IMR-90 (cell line): Measurements from ENCODE around the gene FAM133A. TPM values are rescaled to one million over a fixed set of nuclear protein-coding genes. Genes with fewer than 3 reads are reported as not detected.

Experiments
- ATAC-seq: fragments of 200-7000 bp; cut with Tn5 transposase; 2 replicates; pipeline ENCODE4 v1.9.1; 2020; ENCODE audit warnings: low read depth, mild to moderate bottlenecking, moderate library complexity
- BruUV-seq: library from RNA; stranded (reverse); fragments of 400-500 nt; replicated peaks from 2 replicates; lab custom pipeline; 2021; lab: Mats Ljungman, UMichigan
- CTCF ChIA-PET: fragments of 300-600 bp; formaldehyde crosslinking; extraction: SDS; loops from one replicate; lab custom pipeline; 2021; ENCODE audit warnings: antibody characterized with exemption; lab: Yijun Ruan, JAX
- POLR2A ChIA-PET: fragments of 300-600 bp; sonication (Branson Sonifier 250); formaldehyde crosslinking; loops from one replicate; lab custom pipeline; 2022; ENCODE audit warnings: antibody characterized with exemption; ENCODE audit not compliant: unreplicated experiment; lab: Charles Lee
- DNase-seq: peaks from one replicate; pipeline ENCODE4 v3.0.0; 2013
- H2AFZ ChIP-seq: replicated peaks from 2 replicates; pipeline ENCODE3; 2013; ENCODE audit warnings: low read length, mild to moderate bottlenecking; ENCODE audit not compliant: poor library complexity
- H2AK5ac ChIP-seq: 2 replicates; pipeline ENCODE4 v1.6.1; 2013; ENCODE audit warnings: low read depth, low read length, inconsistent platforms
- H2AK9ac ChIP-seq: replicated peaks from 2 replicates; pipeline ENCODE3; 2013; ENCODE audit warnings: mild to moderate bottlenecking, low read depth, low read length, moderate library complexity; ENCODE audit not compliant: poor library complexity
- H2BK120ac ChIP-seq: 2 replicates; pipeline ENCODE4 v1.6.1; 2013; ENCODE audit warnings: low read depth, low read length, inconsistent platforms
- H2BK15ac ChIP-seq: 3 replicates; pipeline ENCODE4 v1.6.1; 2013; ENCODE audit warnings: low read depth, low read length, inconsistent platforms
- H2BK20ac ChIP-seq: 2 replicates; pipeline ENCODE4 v1.6.1; 2013; ENCODE audit warnings: low read depth, mild to moderate bottlenecking, inconsistent platforms, low read length, moderate library complexity
- H2BK5ac ChIP-seq: 2 replicates; pipeline ENCODE4 v1.6.1; 2013; ENCODE audit warnings: mild to moderate bottlenecking, low read depth, low read length, inconsistent platforms; ENCODE audit not compliant: poor library complexity, severe bottlenecking
- H3K14ac ChIP-seq: replicated peaks from 2 replicates; pipeline ENCODE4 v1.6.1; 2013; ENCODE audit warnings: low read depth, low read length, inconsistent platforms
- H3K18ac ChIP-seq: 2 replicates; pipeline ENCODE4 v1.6.1; 2013; ENCODE audit warnings: low read depth, low read length, control low read depth
- H3K23ac ChIP-seq: 2 replicates; pipeline ENCODE4 v1.6.1; 2013; ENCODE audit warnings: low read depth, low read length, inconsistent platforms
- H3K27ac ChIP-seq: 2 replicates; pipeline ENCODE4 v1.5.1; 2013; ENCODE audit warnings: mild to moderate bottlenecking, control low read depth, low read length; ENCODE audit not compliant: insufficient read depth
- H3K27me3 ChIP-seq: 2 replicates; pipeline ENCODE4 v1.6.1; 2013; ENCODE audit warnings: low read length; ENCODE audit not compliant: control insufficient read depth, insufficient read depth
- H3K36me3 ChIP-seq: 2 replicates; pipeline ENCODE4 v1.6.1; 2013; ENCODE audit warnings: low read length, mixed read lengths; ENCODE audit not compliant: control insufficient read depth, insufficient read depth
- H3K4ac ChIP-seq: 2 replicates; pipeline ENCODE4 v1.6.1; 2013; ENCODE audit warnings: low read depth, low read length, inconsistent platforms
- H3K4me1 ChIP-seq: 2 replicates; pipeline ENCODE4 v1.6.1; 2013; ENCODE audit warnings: low read length, mixed read lengths; ENCODE audit not compliant: control insufficient read depth, insufficient read depth
- H3K4me2 ChIP-seq: 2 replicates; pipeline ENCODE4 v1.6.1; 2013; ENCODE audit warnings: low read depth, mild to moderate bottlenecking, control low read depth, low read length, moderate library complexity
- H3K4me3 ChIP-seq: 2 replicates; pipeline ENCODE4 v1.5.1; 2013; ENCODE audit warnings: low read depth, mild to moderate bottlenecking, control low read depth, low read length, moderate library complexity; ENCODE audit not compliant: insufficient read depth
- H3K56ac ChIP-seq: 2 replicates; pipeline ENCODE4 v1.6.1; 2013; ENCODE audit warnings: low read length, inconsistent platforms; ENCODE audit not compliant: insufficient read depth; ENCODE audit errors: extremely low read depth
- H3K79me1 ChIP-seq, 2 experiments: 2 replicates each; pipeline ENCODE4 v1.6.1; 2013; ENCODE audit warnings: low read length in 2 of 2, inconsistent platforms in 1 of 2, low read depth in 1 of 2
- H3K9ac ChIP-seq: 2 replicates; pipeline ENCODE4 v1.6.1; 2013; ENCODE audit warnings: low read depth, low read length, control low read depth
- H3K9me1 ChIP-seq: 2 replicates; pipeline ENCODE4 v1.6.1; 2013; ENCODE audit warnings: low read length, inconsistent platforms; ENCODE audit not compliant: insufficient read depth
- H3K9me3 ChIP-seq: 2 replicates; pipeline ENCODE4 v1.6.1; 2013; ENCODE audit warnings: low read length; ENCODE audit not compliant: control insufficient read depth, insufficient read depth
- H4K20me1 ChIP-seq: 2 replicates; pipeline ENCODE4 v1.6.1; 2013; ENCODE audit warnings: low read length, inconsistent platforms; ENCODE audit not compliant: insufficient read depth
- H4K5ac ChIP-seq: 2 replicates; pipeline ENCODE4 v1.6.1; 2013; ENCODE audit warnings: mild to moderate bottlenecking, low read depth, low read length, control low read depth
- H4K8ac ChIP-seq, 2 experiments: 2 replicates each; pipeline ENCODE4 v1.6.1; 2013; ENCODE audit warnings: low read depth in 2 of 2, low read length in 2 of 2, control low read depth in 1 of 2, inconsistent platforms in 1 of 2
- H4K91ac ChIP-seq: 2 replicates; pipeline ENCODE4 v1.6.1; 2013; ENCODE audit warnings: low read depth, low read length, inconsistent platforms; ENCODE audit not compliant: insufficient read depth
- BHLHE40 ChIP-seq: fragments of 150-350 bp; IDR thresholded peaks from 2 replicates; pipeline ENCODE4 v1.6.1; 2016; ENCODE audit warnings: mild to moderate bottlenecking, low read depth, low read length
- CHD1 ChIP-seq: IDR thresholded peaks from 2 replicates; pipeline ENCODE4 v1.6.1; 2012; ENCODE audit warnings: low read depth, low read length, improper control_type of control experiment
- FOS ChIP-seq: fragments of 150-350 bp; IDR thresholded peaks from 2 replicates; pipeline ENCODE4 v1.6.1; 2016; ENCODE audit warnings: low read depth, low read length
- MAFK ChIP-seq: IDR thresholded peaks from 2 replicates; pipeline ENCODE4 v1.6.1; 2012; ENCODE audit warnings: low read depth, low read length, improper control_type of control experiment
- MAZ ChIP-seq: IDR thresholded peaks from 2 replicates; pipeline ENCODE4 v1.6.1; 2012; ENCODE audit warnings: low read depth, mild to moderate bottlenecking, low read length, improper control_type of control experiment, moderate library complexity, borderline replicate concordance
- RAD21 ChIP-seq: IDR thresholded peaks from 2 replicates; pipeline ENCODE4 v1.6.1; 2012; ENCODE audit warnings: low read length, improper control_type of control experiment
- RCOR1 ChIP-seq: IDR thresholded peaks from 2 replicates; pipeline ENCODE4 v1.6.1; 2012; ENCODE audit warnings: mild to moderate bottlenecking, low read length, improper control_type of control experiment; ENCODE audit not compliant: insufficient replicate concordance
- RFX5 ChIP-seq: IDR thresholded peaks from 2 replicates; pipeline ENCODE4 v1.8.0; 2012; ENCODE audit warnings: low read depth, mild to moderate bottlenecking, low read length, moderate library complexity
- USF2 ChIP-seq: fragments of 150-350 bp; IDR thresholded peaks from 2 replicates; pipeline ENCODE4 v1.6.1; 2017; ENCODE audit warnings: mild to moderate bottlenecking, antibody characterized with exemption, low read length, low read depth
- dilution Hi-C: fragments of 300-500 bp; cut with HindIII; formaldehyde crosslinking; loops from one replicate; pipeline ENCODE4 v1.14.3; 2018; ENCODE audit warnings: low sequenced_read_pairs; ENCODE audit not compliant: unreplicated experiment
- in situ Hi-C: fragments of 300-500 bp; cut with MboI; formaldehyde crosslinking; loops from 3 replicates; pipeline ENCODE4 v1.14.3; 2019; ENCODE audit warnings: low sequenced_read_pairs, inconsistent platforms, mixed read lengths
- intact Hi-C: fragments of 100-400 bp; cut with micrococcal nuclease; formaldehyde crosslinking; loops from 2 replicates; pipeline ENCODE4 v1.10.0; 2022
- polyA plus RNA-seq, 3 experiments: library from polyadenylated mRNA; depleted of rRNA; stranded (reverse); fragments of >200 nt; gene quantifications; 2 replicates each; pipeline ENCODE4 v1.2.3, GENCODE V29; 2012; ENCODE audit warnings: low replicate concordance in 1 of 3
- total RNA-seq: library from RNA; depleted of rRNA; stranded (reverse); fragments of >200 nt; gene quantifications from 2 replicates; pipeline ENCODE4 v1.2.3, GENCODE V29; 2012

The FAM133A gene
- total and polyA plus RNA-seq, 2 of the 4 experiments (the other 2 are of a cell fraction): under 0.01 TPM; not detected in 1

GRCh38 chrX:93741811-93742210 is 67.8 kb downstream of the FAM133A start:
- Histone ChIP-seq H2BK120ac (no peak overlapping the region), H3K9me1 (no peaks in the 10 kb centered on the region), H4K5ac (no peak overlapping the region), H2AK9ac (no peak overlapping the region), H3K14ac (no peak overlapping the region), H3K9me3 (no peaks in the 10 kb centered on the region; the same call in 1 of the 2 replicates), H3K4ac (no peak overlapping the region), H2AFZ (no peak overlapping the region), H3K79me1 (no peaks in the 10 kb centered on the region), H2BK20ac (no peak overlapping the region), H3K56ac (no peak overlapping the region), H4K8ac (no peak overlapping the region), H2BK5ac (no peak overlapping the region), H3K4me2 (no peak overlapping the region), H4K91ac (no peak overlapping the region), H3K36me3 (no peaks in the 10 kb centered on the region), H3K23ac (no peak overlapping the region), H3K9ac (no peak overlapping the region), H3K4me1 (no peaks in the 10 kb centered on the region), H3K4me3 (no peak overlapping the region), H2AK5ac (no peak overlapping the region), H4K20me1 (no peaks in the 10 kb centered on the region), H2BK15ac (no peak overlapping the region), H3K18ac (no peak overlapping the region), H3K27ac (no peak overlapping the region), H3K27me3 (no peaks in the 10 kb centered on the region)
- BruUV-seq: no TSS peak
- TF ChIP-seq FOS: no peak
- no peak for TF ChIP-seq MAFK
- TF ChIP-seq USF2: no peak
- no peak for TF ChIP-seq CHD1
- TF ChIP-seq RAD21: no peak
- TF ChIP-seq RCOR1: no peak
- TF ChIP-seq MAZ: no peak
- no peak for TF ChIP-seq RFX5
- no peak for TF ChIP-seq BHLHE40
- intact Hi-C loops: no loop called here
- ATAC-seq (no peak), DNase-seq (no peak)
- ChIA-PET CTCF (no interaction called here), POLR2A (no interaction called here)
- dilution Hi-C loops: no loop called here
- in situ Hi-C loops: no loop called here
